Pancreas (tissue), 10 donors: ENCODE measurements around the gene OCRL. TPM values are rescaled to one million over a fixed set of nuclear protein-coding genes. Genes with fewer than 3 reads are reported as not detected.

Experiments
- ATAC-seq, 4 donors: fragments of 200-7000 bp; cut with Tn5 transposase; one replicate each; pipeline versions ENCODE4 v1.8.0 to v1.9.1; 2020; ENCODE audit warnings: mild to moderate bottlenecking in 4 of 4, moderate library complexity in 4 of 4
- DNase-seq, 6 donors: peaks; one replicate each; pipeline ENCODE4 v3.0.0-alpha.2; 2020
- FAIRE-seq: peaks from 2 replicates; lab custom pipeline; 2012; peaks lifted over from hg19 to GRCh38; lab: Jason Lieb, UNC
- H3K27ac ChIP-seq, 4 donors: fragments of 200-600 bp; sonication (generic); 1 replicate in 3 of 4; 2 replicates in 1 of 4; pipeline versions ENCODE4 v1.5.0 to v1.8.0; 2020
- H3K27me3 ChIP-seq, 4 donors: fragments of 200-600 bp; one replicate each; pipeline ENCODE4 v1.8.0; 2021
- H3K36me3 ChIP-seq, 3 donors: fragments of 200-600 bp; sonication (generic) in 1 of 3; one replicate each; pipeline versions ENCODE4 v1.5.0 to v1.8.0; 2020 to 2021
- H3K4me1 ChIP-seq, 3 donors: fragments of 200-600 bp; one replicate each; pipeline ENCODE4 v1.8.0; 2021
- H3K4me3 ChIP-seq, 4 donors: fragments of 200-600 bp; sonication (generic) in 2 of 4; one replicate each; pipeline versions ENCODE4 v1.5.0 to v1.8.0; 2020 to 2021
- H3K9me3 ChIP-seq, 4 donors: fragments of 200-600 bp; one replicate each; pipeline ENCODE4 v1.8.0; 2021
- CTCF ChIP-seq, 4 donors: fragments of 200-600 bp; sonication (generic) in 3 of 4; IDR thresholded peaks; one replicate each; pipeline versions ENCODE4 v1.5.0 to v1.8.0; 2021; ENCODE audit warnings: antibody characterized with exemption in 4 of 4
- WGBS, 2 donors: extraction: QIAGEN DNeasy Blood & Tissue Kit; methylation state at CpG; one replicate each; pipeline ENCODE4 v1.1.7; 2013; 5-methylcytosine and 5-hydroxymethylcytosine counted together
- intact Hi-C, 3 donors: fragments of 100-400 bp; cut with DNase I; formaldehyde crosslinking; loops; one replicate each; pipeline versions ENCODE4 v1.11.1 to v1.14.2; 2022
- polyA plus RNA-seq, 2 donors: library from polyadenylated mRNA; stranded (reverse); fragments of 200-250 nt; gene quantifications; one replicate each; pipeline ENCODE4 v1.2.3, GENCODE V29; 2013
- total RNA-seq, 6 donors: library from RNA; stranded (reverse); fragmentation: NEBNext Ultra II Directional in 4 of 6; extraction: Animal tissue kit (Norgen Biotek cat#: 25700) in 4 of 6; gene quantifications; one replicate each; pipeline versions ENCODE4 v1.2.1 to v1.2.4, GENCODE V29; 2021 to 2023
- donor health status: healthy with polysubstance abuse.
- donor health status: DM: no; HTN: no; CAD: no; lungs with moderate emphysema.
- donor health status: DM: no; HTN: no; CAD: no.
- donor health status: control.
- donor health status: control.
- donor health status: Bipolar disorder and iron deficiency.
- donor health status: DM: yes; HTN: yes; CAD: no.
- donor health status: DM: no; HTN: no; CAD: no.
- donor health status: DM: no; HTN: no; CAD: no.
- donor health status: DM: yes; HTN: yes; CAD: no.

The OCRL gene
- total and polyA plus RNA-seq, 8 donors: 6.9 to 16.2 (median 9.7) TPM

- Histone ChIP-seq H3K9me3 (no peaks in the 10 kb centered on the region), H3K4me1 (no peaks in the 10 kb centered on the region), H3K36me3 (no peaks in the 10 kb centered on the region), H3K27me3 (no peaks in the 10 kb centered on the region), H3K4me3 (no peak overlapping the region), H3K27ac (no peak overlapping the region)
- FAIRE-seq (no peak), ATAC-seq (no peak), DNase-seq (no peak)
- TF ChIP-seq CTCF (IDR thresholded peaks at IDR 0.05): no peak
- WGBS, 2 donors: 67 to 97% methylated on average over 4 of the region's 4 CpGs
- intact Hi-C loops: no loop called here
Measured at GRCh38 chrX:129586446-129586845, 46.4 kb downstream of the OCRL start.

GRCh38 chrX:129590596-129590995 is 50.5 kb downstream of the OCRL start:
- H3K27me3 ChIP-seq: no peaks in the 10 kb centered on the region
- WGBS, 2 donors: 69 to 93% methylated on average over 4 of the region's 4 CpGs
- no peak overlapping the region for H3K4me3 ChIP-seq
- H3K27ac ChIP-seq: no peak overlapping the region
- ATAC-seq (no peak), FAIRE-seq (no peak), DNase-seq (no peak)
- no peaks in the 10 kb centered on the region for H3K36me3 ChIP-seq
- TF ChIP-seq CTCF (IDR thresholded peaks at IDR 0.05): no peak
- no peaks in the 10 kb centered on the region for H3K4me1 ChIP-seq
- intact Hi-C loops: no loop called here
- no peaks in the 10 kb centered on the region for H3K9me3 ChIP-seq

- no peak for FAIRE-seq
- H3K36me3 ChIP-seq: no peaks in the 10 kb centered on the region
Measured at GRCh38 chrX:129593137-129593536, 53.1 kb downstream of the OCRL start.

DNA sequence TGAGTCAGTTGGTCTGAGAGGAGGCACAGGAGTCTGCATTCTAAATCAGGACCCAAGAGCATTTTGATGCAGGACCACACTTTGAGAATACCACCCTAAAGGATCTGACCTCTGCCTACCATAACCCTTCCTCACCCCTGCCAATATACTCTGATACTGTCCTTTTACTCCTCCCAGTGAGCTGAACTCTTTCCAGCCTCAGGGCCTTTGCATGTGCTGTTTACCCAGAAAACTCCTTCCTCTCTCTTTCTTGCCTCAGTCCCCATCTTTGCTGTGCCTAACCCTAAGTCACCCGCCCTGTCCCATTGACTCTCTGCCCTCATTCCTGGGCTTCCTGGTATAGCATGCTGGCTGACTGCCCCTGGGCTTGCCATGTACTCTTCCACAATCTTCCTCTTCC is 54.7 kb downstream of the OCRL start:
- Histone ChIP-seq H3K9me3 (no peaks in the 10 kb centered on the region), H3K4me1 (no peaks in the 10 kb centered on the region), H3K36me3 (no peaks in the 10 kb centered on the region), H3K27me3 (no peaks in the 10 kb centered on the region), H3K27ac (no peak overlapping the region), H3K4me3 (no peak overlapping the region)
- WGBS, 2 donors: 75 to 100% methylated on average over 1 of the region's 1 CpG
- no peak for FAIRE-seq
- DNase-seq: no peak
- intact Hi-C loops: no loop called here
- TF ChIP-seq CTCF (IDR thresholded peaks at IDR 0.05): no peak
- no peak for ATAC-seq

More at GRCh38 chrX:129593137-129593536, 53.1 kb downstream of the OCRL start:
- ATAC-seq (no peak), DNase-seq (no peak)
- H3K4me3 ChIP-seq: no peak overlapping the region
- TF ChIP-seq CTCF (IDR thresholded peaks at IDR 0.05): no peak
- H3K27me3 ChIP-seq: no peaks in the 10 kb centered on the region
- no peak overlapping the region for H3K27ac ChIP-seq
- intact Hi-C loops: no loop called here
- H3K4me1 ChIP-seq: no peaks in the 10 kb centered on the region
- H3K9me3 ChIP-seq: no peaks in the 10 kb centered on the region

DNA sequence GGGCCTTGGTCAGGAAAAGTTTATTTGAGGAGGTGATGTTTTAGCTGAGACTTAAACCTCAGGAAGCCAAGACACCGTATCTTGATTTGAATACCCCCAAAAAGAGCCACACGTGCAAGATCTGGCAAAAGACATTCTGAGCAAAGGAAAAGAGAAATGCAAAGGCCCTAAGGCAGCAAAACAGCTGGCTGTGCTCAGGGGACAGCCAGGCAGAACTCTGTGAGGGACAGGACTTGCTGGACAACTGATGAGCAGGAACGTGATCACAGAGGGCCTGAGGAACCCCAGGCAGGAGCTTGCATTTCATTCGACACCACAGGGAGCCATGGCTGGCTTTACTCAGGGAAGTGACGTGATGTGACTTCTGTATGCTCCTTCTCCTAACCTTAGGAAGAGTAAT is 56.0 kb downstream of the OCRL start:
- H3K4me3 ChIP-seq: no peak overlapping the region
- 60 to 92% methylated on average over 5 of the region's 5 CpGs for WGBS, 2 donors
- H3K4me1 ChIP-seq: no peaks in the 10 kb centered on the region
- no peak for TF ChIP-seq CTCF (IDR thresholded peaks at IDR 0.05)
- no peaks in the 10 kb centered on the region for H3K36me3 ChIP-seq
- intact Hi-C loops: no loop called here
- ATAC-seq: no peak
- no peak overlapping the region for H3K27ac ChIP-seq
- no peaks in the 10 kb centered on the region for H3K27me3 ChIP-seq
- no peak for FAIRE-seq
- no peak for DNase-seq
- H3K9me3 ChIP-seq: no peaks in the 10 kb centered on the region
